GM12878 (cell line): ENCODE results near the gene DDX55. TPM values are rescaled to one million over a fixed set of nuclear protein-coding genes. Genes with fewer than 3 reads are reported as not detected.

Experiments
- ATF2 ChIP-seq: IDR thresholded peaks from 2 replicates; pipeline ENCODE4 v1.6.1; 2012; ENCODE audit warnings: low read length, inconsistent platforms
- CEBPZ ChIP-seq: fragments of 150-350 bp; IDR thresholded peaks from 2 replicates; pipeline ENCODE4 v1.6.1; 2016; ENCODE audit warnings: low read depth, low read length
- ELK1 ChIP-seq: IDR thresholded peaks from 2 replicates; pipeline ENCODE4 v1.6.1; 2012; ENCODE audit warnings: low read depth, low read length, improper control_type of control experiment
- ETV6 ChIP-seq, 2 experiments: fragments of 450-650 bp in 1 of 2; IDR thresholded peaks in 1 of 2; conservative IDR thresholded peaks in 1 of 2; 2 replicates each; pipeline ENCODE4 v1.6.1; 2014; ENCODE audit warnings: antibody characterized with exemption in 1 of 2, borderline replicate concordance in 1 of 2, low read depth in 1 of 2, mild to moderate bottlenecking in 1 of 2, moderate library complexity in 1 of 2
- GATAD2B ChIP-seq: fragments of 450-650 bp; conservative IDR thresholded peaks from 2 replicates; pipeline ENCODE4 v1.6.1; 2017; ENCODE audit warnings: low read depth, mild to moderate bottlenecking, moderate library complexity
- HSF1 ChIP-seq: fragments of 150-350 bp; IDR thresholded peaks from 2 replicates; pipeline ENCODE4 v1.6.1; 2014; ENCODE audit warnings: mild to moderate bottlenecking, low read depth, low read length
- IKZF2 ChIP-seq, 2 experiments: fragments of 450-650 bp; IDR thresholded peaks; 2 replicates each; pipeline ENCODE4 v1.6.1; 2017; ENCODE audit warnings: mild to moderate bottlenecking in 2 of 2, moderate library complexity in 2 of 2
- NFYA ChIP-seq: IDR thresholded peaks from 2 replicates; pipeline ENCODE4 v1.6.1; 2011; ENCODE audit warnings: low read depth, mild to moderate bottlenecking, low read length, improper control_type of control experiment, borderline replicate concordance
- PAX5 ChIP-seq: IDR thresholded peaks from 2 replicates; pipeline ENCODE4 v1.6.1; 2011; ENCODE audit warnings: low read depth, low read length, borderline replicate concordance
- RFX5 ChIP-seq: IDR thresholded peaks from 2 replicates; pipeline ENCODE4 v1.6.1; 2011; ENCODE audit warnings: low read depth, low read length, improper control_type of control experiment
- SMARCA5 ChIP-seq: fragments of 450-650 bp; IDR thresholded peaks from 2 replicates; pipeline ENCODE4 v1.6.1; 2017; ENCODE audit warnings: mild to moderate bottlenecking
- TARDBP ChIP-seq: IDR thresholded peaks from 2 replicates; pipeline ENCODE4 v1.6.1; 2016; ENCODE audit warnings: borderline replicate concordance
- TCF7 ChIP-seq: IDR thresholded peaks from 2 replicates; pipeline ENCODE4 v1.6.1; 2014; ENCODE audit warnings: antibody characterized with exemption, borderline replicate concordance
- YY1 ChIP-seq: IDR thresholded peaks from 2 replicates; pipeline ENCODE4 v1.6.1; 2011; ENCODE audit warnings: low read depth, mild to moderate bottlenecking, low read length
- ZBED1 ChIP-seq: IDR thresholded peaks from 2 replicates; pipeline ENCODE4 v1.6.1; 2016; ENCODE audit warnings: borderline replicate concordance
- ZNF384 ChIP-seq: IDR thresholded peaks from 2 replicates; pipeline ENCODE4 v1.6.1; 2012; ENCODE audit warnings: low read depth, mild to moderate bottlenecking, low read length, improper control_type of control experiment, borderline replicate concordance
- ZNF592 ChIP-seq: fragments of 450-650 bp; IDR thresholded peaks from 2 replicates; pipeline ENCODE4 v1.6.1; 2017; ENCODE audit warnings: mild to moderate bottlenecking, moderate library complexity
- ZNF622 ChIP-seq: fragments of 450-650 bp; IDR thresholded peaks from 2 replicates; pipeline ENCODE4 v1.6.1; 2017; ENCODE audit warnings: mild to moderate bottlenecking, inconsistent platforms
- polyA plus RNA-seq, 11 experiments: library from polyadenylated mRNA; depleted of rRNA in 4 of 11; unstranded in 6 of 11; stranded (reverse) in 5 of 11; fragments of >200 nt; fragmentation: Nextera tagmentation in 4 of 11; fragmentation: Illumina TruSeq in 1 of 11; extraction: Ambion mirVana in 4 of 11; extraction: Trizol in 1 of 11; gene quantifications; 1 replicate in 1 of 11; 2 replicates in 10 of 11; pipeline versions ENCODE4 v1.2.1 to v1.2.3, GENCODE V29; 2011 to 2016; ENCODE audit warnings: inconsistent platforms in 2 of 11, missing spikeins in 2 of 11, low read depth in 1 of 11
- total RNA-seq, 4 experiments: library from RNA; depleted of rRNA in 3 of 4; stranded (reverse); fragments of >200 nt in 3 of 4; fragmentation: Illumina TruSeq in 1 of 4; extraction: Trizol in 1 of 4; gene quantifications; 2 replicates each; pipeline versions ENCODE4 v1.2.1 to v1.2.3, GENCODE V29; 2013 to 2021

DDX55 gene
- total and polyA plus RNA-seq, 10 of the 15 experiments (the other 5 are each of a cell fraction or from before 2014, with no cell fraction given) = 4.5 to 42.4 (median 33.4) TPM

- TF ChIP-seq IKZF2 (IDR thresholded peaks at IDR 0.05) (no peak), ETV6 (conservative IDR thresholded peaks at IDR 0.05 in 1 of 2, IDR thresholded peaks at IDR 0.05 in 1 of 2; ENCODE audit: borderline replicate concordance in 1 of 2, low read depth in 1 of 2) (peak; percentile 89 to 99), TCF7 (no peak), HSF1 (no peak), NFYA (no peak), SMARCA5 (no peak; the same call in 1 of the 2 replicates), ATF2 (no peak), ZNF592 (no peak), TARDBP (peak; percentile 83; the same call in 1 of the 2 replicates), ZBED1 (no peak; the same call in 1 of the 2 replicates), ZNF384 (no peak), RFX5 (peak; percentile 49; the same call in 1 of the 2 replicates), ELK1 (peak; percentile 99), ZNF622 (no peak), PAX5 (peak; percentile 71; the same call in 1 of the 2 replicates), GATAD2B (peak; percentile 82), YY1 (peak; percentile 94), CEBPZ (peak; percentile 38; the same call in 1 of the 2 replicates)
Observed at GRCh38 chr12:123633379-123634141, 31.7 kb downstream of the DDX55 start, which contains the start of the genes EIF2B1 and GTF2H3 (continued).
